Skeletal muscle tissue (tissue), 4 donors: ENCODE data around the gene PDE5A. TPM values are rescaled to one million over a fixed set of nuclear protein-coding genes. Genes with fewer than 3 reads are reported as not detected.
"Not testable (repeated sequence)": the region's sequence is repeated elsewhere in the genome, so short reads cannot be mapped to it uniquely, and the experiment has no call there.

Source experiments
- H3K27ac ChIP-seq: one replicate; pipeline ENCODE4 v1.7.0; 2013; ENCODE audit warnings: mild to moderate bottlenecking, low read depth, low read length, inconsistent platforms
- H3K27me3 ChIP-seq, 3 donors: one replicate each; pipeline ENCODE4 v1.7.0; 2013; ENCODE audit warnings: low read length in 3 of 3; ENCODE audit not compliant: control insufficient read depth in 3 of 3, insufficient read depth in 3 of 3
- H3K36me3 ChIP-seq, 3 donors: one replicate each; pipeline ENCODE4 v1.7.0; 2013; ENCODE audit warnings: low read length in 3 of 3; ENCODE audit not compliant: control insufficient read depth in 3 of 3, insufficient read depth in 3 of 3
- H3K4me1 ChIP-seq, 3 donors: one replicate each; pipeline ENCODE4 v1.7.0; 2013; ENCODE audit warnings: low read length in 3 of 3, mild to moderate bottlenecking in 3 of 3; ENCODE audit not compliant: control insufficient read depth in 3 of 3, insufficient read depth in 3 of 3
- H3K4me3 ChIP-seq, 3 donors: one replicate each; pipeline ENCODE4 v1.7.0; 2013; ENCODE audit warnings: low read length in 3 of 3
- H3K9ac ChIP-seq, 3 donors: one replicate each; pipeline ENCODE4 v1.7.0; 2013; ENCODE audit warnings: low read length in 3 of 3, mild to moderate bottlenecking in 3 of 3, moderate library complexity in 2 of 3, low read depth in 1 of 3
- H3K9me3 ChIP-seq, 3 donors: one replicate each; pipeline ENCODE4 v1.7.0; 2013; ENCODE audit warnings: low read length in 3 of 3; ENCODE audit not compliant: control insufficient read depth in 3 of 3
- total RNA-seq: library from RNA; depleted of rRNA; stranded (reverse); fragments of >200 nt; gene quantifications from one replicate; pipeline ENCODE4 v1.2.3, GENCODE V29; 2014
- donor health status: Osteomylitis.

The PDE5A gene
- total RNA-seq, 1 donor from 2014 or later, result 27.7 TPM

DNA sequence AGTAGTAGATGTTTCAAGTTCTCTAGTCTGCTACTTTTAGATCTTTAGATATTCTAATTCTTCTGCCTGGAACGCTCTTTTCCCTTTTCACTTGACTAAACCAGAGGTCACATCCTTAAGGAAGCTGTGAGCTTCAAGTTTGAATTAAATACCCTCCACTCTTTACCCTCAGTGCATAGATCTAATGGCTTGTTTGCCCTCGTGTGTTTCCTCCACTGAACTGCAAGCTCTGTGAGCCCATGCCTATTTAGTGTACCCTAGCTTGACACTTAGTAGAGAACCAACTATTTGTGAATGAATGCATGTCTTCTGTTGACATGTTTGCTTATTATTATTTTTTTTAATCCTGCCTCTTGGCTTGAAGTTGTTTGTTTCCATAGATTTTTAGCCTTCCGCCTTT lies 138.3 kb downstream of the PDE5A start:
- no peak overlapping the region for H3K9ac ChIP-seq
- no peak overlapping the region for H3K27ac ChIP-seq
- H3K9me3 ChIP-seq, result no peaks in the 10 kb centered on the region

DNA sequence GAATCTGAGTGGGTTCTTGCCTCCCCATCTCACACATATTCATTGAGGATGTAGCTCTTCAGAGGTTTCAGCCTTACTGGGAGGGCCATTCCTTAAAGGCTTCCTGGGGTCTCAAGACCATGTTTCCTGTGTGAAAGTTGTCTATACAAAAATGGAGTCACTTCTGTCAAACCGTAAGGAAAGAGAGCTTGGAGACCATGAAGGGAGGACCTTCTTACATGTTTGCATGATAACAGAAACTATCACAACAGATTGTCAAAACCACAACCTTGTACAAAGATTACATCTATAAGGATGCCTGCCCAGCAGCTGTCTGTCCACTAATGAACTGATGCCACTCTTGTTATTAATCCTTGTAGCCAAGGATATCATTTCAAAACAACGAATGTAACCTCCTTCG lies 139.3 kb downstream of the PDE5A start:
- H3K36me3 ChIP-seq, result peaks cover 2 to 7% (median 5%) of the 10 kb centered on the region in 3 donors
- H3K9ac ChIP-seq, result no peak overlapping the region
- H3K4me1 ChIP-seq, result no peaks in the 10 kb centered on the region
- H3K27me3 ChIP-seq, result no peaks in the 10 kb centered on the region
- no peak overlapping the region for H3K4me3 ChIP-seq
- H3K27ac ChIP-seq, result no peak overlapping the region
- H3K9me3 ChIP-seq, result no peaks in the 10 kb centered on the region

More for the DNA sequence above, 138.3 kb downstream of the PDE5A start:
- peaks cover 7 to 16% (median 15%) of the 10 kb centered on the region in 3 donors for H3K36me3 ChIP-seq
- no peak overlapping the region for H3K4me3 ChIP-seq
- H3K4me1 ChIP-seq, result no peaks in the 10 kb centered on the region
- H3K27me3 ChIP-seq, result no peaks in the 10 kb centered on the region

DNA sequence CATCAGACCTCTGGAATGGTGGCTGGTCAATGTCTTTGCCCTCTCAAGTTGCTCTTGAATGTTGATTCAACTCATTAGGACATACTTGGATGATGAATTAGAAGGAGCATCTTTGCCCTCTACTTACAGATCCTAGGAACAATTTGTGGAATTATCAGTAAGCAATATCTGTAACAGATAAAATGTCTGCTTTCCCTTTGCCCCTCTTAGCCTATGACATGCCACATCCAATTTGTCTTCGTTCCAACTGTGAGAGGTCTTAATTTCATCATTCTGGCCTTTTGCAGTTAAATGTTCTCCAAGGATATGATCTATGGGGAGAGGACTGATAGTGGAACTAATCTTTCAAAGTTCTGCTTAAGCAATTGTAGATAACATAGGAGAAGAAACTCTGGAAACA lies 148.3 kb downstream of the PDE5A start:
- Histone ChIP-seq H3K36me3 (peaks cover 0 to 15% (median 5%) of the 10 kb centered on the region in 3 donors), H3K4me3 (no peak overlapping the region), H3K9me3 (no peaks in the 10 kb centered on the region), H3K4me1 (no peaks in the 10 kb centered on the region), H3K27ac (no peak overlapping the region), H3K27me3 (no peaks in the 10 kb centered on the region), H3K9ac (no peak overlapping the region)

DNA sequence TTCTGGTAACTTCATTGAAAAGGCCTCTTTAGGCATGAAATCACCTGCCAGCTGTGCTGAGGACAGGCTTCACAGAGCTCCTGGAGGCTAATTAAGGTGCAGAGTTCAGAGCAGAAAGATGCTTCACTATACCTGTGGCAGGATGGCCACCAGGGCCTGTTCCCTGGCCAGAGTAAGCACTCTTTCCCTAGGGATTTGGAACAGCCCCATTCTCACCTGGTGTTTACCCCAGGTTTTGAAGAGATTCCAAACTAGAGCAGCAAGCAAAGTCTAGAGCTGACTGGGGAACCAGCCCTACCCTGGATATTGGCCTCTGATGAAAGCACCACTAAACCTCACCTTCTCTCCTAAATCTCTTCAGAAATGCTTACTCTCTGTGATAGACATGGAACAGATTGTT lies 148.8 kb downstream of the PDE5A start:
- Histone ChIP-seq H3K27me3 (no peaks in the 10 kb centered on the region), H3K9ac (no peak overlapping the region), H3K9me3 (no peaks in the 10 kb centered on the region), H3K27ac (no peak overlapping the region), H3K4me3 (no peak overlapping the region), H3K36me3 (peaks cover 0 to 17% (median 5%) of the 10 kb centered on the region in 3 donors), H3K4me1 (no peaks in the 10 kb centered on the region)

DNA sequence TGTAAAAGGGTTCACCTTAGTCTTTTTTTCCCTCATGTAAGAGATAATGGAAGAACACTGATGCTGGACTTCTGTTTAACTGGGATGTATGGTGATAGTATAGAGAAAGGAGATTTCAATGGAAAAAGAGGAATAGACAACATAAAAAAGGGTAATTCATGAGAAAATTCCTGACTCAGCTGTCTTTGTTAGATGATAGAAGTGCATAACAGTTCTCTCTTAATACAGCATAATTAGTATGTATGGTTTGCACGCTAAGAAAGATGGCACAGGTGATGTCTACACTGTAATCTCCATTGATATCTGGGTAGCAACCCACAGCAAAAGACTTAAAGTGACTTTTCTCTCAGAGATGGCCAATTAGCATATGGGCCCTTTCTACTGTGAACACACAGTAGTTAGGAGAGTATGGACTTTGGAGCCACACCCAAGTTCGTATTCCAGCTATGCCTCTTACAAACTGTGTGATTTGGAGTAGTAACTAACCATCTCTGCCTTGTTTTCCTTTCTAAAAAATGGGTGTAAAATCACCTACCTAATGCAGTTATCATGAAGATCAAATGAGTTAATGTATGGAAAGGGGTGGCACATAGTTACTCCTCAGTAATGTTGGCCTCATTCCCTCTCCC lies 149.3 kb downstream of the PDE5A start:
- Histone ChIP-seq H3K4me1 (no peaks in the 10 kb centered on the region), H3K27me3 (no peaks in the 10 kb centered on the region), H3K9me3 (no peaks in the 10 kb centered on the region), H3K27ac (no peak overlapping the region), H3K9ac (no peak overlapping the region), H3K36me3 (peaks cover 0 to 18% (median 5%) of the 10 kb centered on the region in 3 donors), H3K4me3 (no peak overlapping the region)

DNA sequence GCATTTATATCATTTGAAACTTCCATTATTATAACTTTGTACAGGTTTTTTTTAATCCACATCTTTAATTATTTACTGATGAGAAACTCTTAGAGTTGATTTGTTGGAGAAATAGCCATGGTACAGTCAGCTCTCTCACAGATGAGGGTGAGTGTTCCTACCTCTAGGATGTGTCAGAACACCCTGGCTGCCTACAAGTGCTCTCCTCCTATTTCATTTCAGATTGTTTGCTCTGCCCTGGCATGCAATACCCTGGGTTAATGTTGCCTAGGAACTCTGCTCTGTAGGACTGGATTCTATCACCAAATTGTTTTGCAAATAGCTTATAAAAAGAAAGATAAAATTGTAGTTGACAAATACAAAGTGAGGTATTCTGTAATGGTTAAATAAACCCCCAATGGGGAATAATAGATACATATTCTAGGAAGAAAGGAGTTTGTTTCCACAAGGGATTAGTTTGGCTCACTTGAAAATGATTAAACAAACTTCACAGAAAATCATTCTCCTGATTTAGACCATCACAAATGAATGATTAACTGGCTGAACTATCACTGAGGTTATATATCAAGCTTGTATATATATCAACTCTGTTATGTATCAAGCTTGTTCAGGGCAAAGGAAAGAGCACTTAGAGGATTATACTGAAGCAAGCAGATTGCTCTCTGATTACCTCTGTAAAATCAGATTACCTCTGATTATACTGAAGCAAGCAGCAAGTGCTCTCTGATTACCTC lies 150.0 kb downstream of the PDE5A start:
- no peak overlapping the region for H3K4me3 ChIP-seq
- H3K27ac ChIP-seq, result no peak overlapping the region
- H3K9me3 ChIP-seq, result no peaks in the 10 kb centered on the region
- no peaks in the 10 kb centered on the region for H3K4me1 ChIP-seq
- no peak overlapping the region for H3K9ac ChIP-seq
- H3K36me3 ChIP-seq, result peaks cover 0 to 18% (median 5%) of the 10 kb centered on the region in 3 donors
- H3K27me3 ChIP-seq, result no peaks in the 10 kb centered on the region

DNA sequence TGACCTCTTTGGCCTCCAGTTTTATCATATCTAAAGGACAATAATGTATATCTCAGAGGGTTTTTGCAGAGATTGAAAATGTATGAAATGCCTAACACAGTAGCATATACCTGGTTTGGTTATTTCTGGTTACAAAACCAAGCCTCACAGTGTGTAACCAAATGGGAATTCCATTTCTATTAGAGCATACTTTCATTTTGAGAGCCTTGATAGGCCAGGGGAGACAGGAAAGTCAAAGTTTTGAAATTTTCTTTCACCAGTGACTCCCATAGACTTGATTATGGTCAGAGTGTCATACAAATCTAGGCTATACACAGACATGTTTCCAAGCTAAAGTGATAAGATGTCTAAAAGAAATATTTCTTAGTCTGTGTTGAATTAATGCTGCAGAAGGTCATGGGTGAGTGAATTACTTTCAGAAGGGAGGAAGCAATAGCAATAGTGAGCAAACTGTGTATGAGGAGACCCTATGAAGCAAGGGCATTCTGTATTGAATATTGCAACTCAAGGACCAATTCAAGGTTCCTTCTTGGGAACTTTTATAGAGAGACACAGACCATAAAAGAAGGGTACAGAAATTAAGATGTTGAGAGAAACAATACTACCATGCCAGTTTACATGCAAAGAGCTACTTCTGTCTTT lies 151.1 kb downstream of the PDE5A start:
- Histone ChIP-seq H3K4me3 (no peak overlapping the region), H3K27ac (no peak overlapping the region), H3K27me3 (no peaks in the 10 kb centered on the region), H3K4me1 (no peaks in the 10 kb centered on the region), H3K9me3 (no peaks in the 10 kb centered on the region), H3K36me3 (peaks cover 0 to 18% (median 5%) of the 10 kb centered on the region in 3 donors), H3K9ac (no peak overlapping the region)

DNA sequence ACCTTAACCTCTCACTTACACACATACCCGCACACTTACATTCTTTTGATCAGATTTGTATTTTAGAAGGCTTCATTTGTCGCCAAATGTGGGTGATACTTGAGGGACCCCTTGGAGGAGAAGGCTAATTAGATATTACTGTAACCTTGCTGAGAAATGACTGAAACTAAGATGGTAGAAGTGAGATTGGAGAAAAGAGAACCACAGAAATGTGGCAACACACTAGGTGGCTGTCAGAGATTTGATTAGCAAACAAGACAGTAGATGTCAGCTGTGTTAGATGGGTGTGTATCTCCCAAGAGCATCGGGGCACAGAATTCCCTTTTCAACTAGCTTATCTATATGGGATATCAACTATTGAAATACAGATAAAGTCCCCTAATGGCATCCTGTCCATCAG lies 157.3 kb downstream of the PDE5A start:
- H3K4me3 ChIP-seq, result no peak overlapping the region
- H3K9me3 ChIP-seq, result no peaks in the 10 kb centered on the region
- H3K27ac ChIP-seq, result no peak overlapping the region
- H3K4me1 ChIP-seq, result no peaks in the 10 kb centered on the region
- no peak overlapping the region for H3K9ac ChIP-seq
- H3K27me3 ChIP-seq, result no peaks in the 10 kb centered on the region
- H3K36me3 ChIP-seq, result peaks cover 0 to 13% (median 3%) of the 10 kb centered on the region in 3 donors

DNA sequence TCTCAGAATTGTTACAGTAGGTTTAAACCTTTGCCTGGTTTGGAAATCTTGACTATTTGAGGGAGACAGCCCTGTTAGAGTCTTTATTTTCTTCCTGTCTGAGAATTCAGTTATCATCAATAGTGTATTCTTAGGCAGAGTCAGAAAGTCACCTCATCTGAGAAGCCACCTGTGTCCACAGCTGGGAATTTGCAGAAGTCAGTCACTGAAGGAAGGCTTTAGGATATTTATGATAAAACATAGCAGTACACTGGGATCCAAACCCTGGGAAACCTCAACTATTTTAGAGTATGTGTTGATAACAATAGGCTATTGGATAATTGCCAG lies 157.9 kb downstream of the PDE5A start:
- peaks cover 0 to 13% (median 3%) of the 10 kb centered on the region in 3 donors for H3K36me3 ChIP-seq
- H3K4me1 ChIP-seq, H3K9me3 ChIP-seq, H3K9ac ChIP-seq, H3K27me3 ChIP-seq, H3K27ac ChIP-seq, H3K4me3 ChIP-seq: not testable (repeated sequence)

DNA sequence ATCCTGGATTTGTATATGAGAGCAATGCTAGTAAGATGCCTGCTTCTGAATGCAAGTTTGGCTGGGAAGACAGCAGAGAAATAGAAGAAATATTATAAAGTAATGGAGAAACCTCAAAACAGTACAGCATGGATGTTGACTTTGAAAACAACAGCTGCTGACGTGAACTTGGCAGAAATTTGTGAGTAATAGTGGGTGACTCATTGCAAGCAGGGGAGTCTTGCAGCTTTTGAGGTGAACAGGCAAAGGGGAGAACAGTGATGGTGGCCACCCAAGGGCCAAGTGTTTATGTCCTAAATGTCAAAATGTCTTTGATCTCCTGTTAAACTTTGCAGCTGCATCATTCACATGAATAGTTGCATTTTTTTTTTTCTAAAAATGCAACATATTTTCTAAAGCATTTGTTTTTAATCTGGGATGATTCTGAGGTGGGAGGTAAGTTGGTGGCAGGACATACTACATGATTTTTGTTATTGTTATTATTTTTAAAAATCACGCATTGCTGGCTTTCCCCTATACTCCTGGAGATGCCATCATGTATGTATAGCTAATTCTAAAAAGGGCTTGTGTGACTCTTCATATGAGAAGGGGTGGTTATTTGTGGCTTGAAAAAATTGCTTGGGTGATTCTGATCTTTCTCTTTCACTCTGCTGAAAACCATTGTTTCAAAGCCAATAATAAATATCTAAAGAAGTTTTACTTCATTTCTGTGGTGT lies 158.4 kb downstream of the PDE5A start:
- H3K36me3 ChIP-seq, result peaks cover 0 to 13% (median 3%) of the 10 kb centered on the region in 3 donors

More for the DNA sequence above, 158.4 kb downstream of the PDE5A start:
- H3K9me3 ChIP-seq, H3K4me3 ChIP-seq, H3K27me3 ChIP-seq, H3K27ac ChIP-seq, H3K4me1 ChIP-seq, H3K9ac ChIP-seq: not testable (repeated sequence)
